GM15510 (cell line): Measurements from ENCODE around the gene AGPAT1.

ENCODE experiments used
- POLR2A ChIP-seq: IDR thresholded peaks from 3 replicates; pipeline ENCODE4 v1.6.1; 2011; ENCODE audit warnings: borderline replicate concordance; ENCODE audit not compliant: insufficient read length; ENCODE audit errors: extremely low read depth

The AGPAT1 gene, protein sequence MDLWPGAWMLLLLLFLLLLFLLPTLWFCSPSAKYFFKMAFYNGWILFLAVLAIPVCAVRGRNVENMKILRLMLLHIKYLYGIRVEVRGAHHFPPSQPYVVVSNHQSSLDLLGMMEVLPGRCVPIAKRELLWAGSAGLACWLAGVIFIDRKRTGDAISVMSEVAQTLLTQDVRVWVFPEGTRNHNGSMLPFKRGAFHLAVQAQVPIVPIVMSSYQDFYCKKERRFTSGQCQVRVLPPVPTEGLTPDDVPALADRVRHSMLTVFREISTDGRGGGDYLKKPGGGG

DNA sequence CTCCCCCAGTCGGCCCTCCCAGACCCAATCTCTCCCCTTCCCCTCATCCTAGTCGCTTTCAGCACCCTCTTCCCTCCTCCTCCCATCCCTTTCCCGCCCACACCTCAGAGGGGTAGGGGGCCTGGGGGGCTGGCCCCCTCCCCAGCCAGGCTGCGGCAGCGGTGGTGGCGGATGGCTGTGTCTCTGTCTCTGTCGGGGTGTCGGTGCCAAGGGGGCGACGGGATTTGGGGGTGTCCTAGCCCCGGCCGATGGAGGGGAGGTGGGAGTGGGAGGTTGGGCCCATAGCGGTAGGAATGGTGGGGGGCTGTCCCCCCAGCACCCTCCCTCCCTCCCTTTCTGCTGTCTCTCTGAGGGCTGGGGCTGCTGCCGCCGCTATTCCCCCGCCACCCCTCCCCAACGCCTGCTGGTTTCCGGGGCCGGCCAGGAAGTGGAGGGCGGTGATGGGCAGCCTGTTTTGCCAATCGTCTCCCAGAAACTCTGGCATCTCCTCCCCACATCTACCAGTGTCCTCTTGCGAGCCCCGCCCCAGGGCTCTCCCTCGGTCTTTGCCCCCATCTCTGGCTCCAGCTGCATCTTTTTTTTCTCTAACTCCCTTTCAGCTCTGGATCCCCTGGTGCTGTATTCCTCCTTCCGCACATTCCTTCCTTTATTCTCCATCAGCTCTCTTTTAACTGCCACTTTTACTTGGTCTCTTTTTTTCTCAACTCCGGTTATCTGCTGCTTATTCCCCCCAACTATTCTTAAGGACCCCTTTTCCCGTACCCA, at the start of gene AGPAT1:
Gene AGPAT1, minus strand, starts transcription at position 374 of the 765 bp plus-strand sequence. CDS start 4,588 bp downstream, outside the sequence.
- TF ChIP-seq POLR2A = peak; percentile 72

DNA sequence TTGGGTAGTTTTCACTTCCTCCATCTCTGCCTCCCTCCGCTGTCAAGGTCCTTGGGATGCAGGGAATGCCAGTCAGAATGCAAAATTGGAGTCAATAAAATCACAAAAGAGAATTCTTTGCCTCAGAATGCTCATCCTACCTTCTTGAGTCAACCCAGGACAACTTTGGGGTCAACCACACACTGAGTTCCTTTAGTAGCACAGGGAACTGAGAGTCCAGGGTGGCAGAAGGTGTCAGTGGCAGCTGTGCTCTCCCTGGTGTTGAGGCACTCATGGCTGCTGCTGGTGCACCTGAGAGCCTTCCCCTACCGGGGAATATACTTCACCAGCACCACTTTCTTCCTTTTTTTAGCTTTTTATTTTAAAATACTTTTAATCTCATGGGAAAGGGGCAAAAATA, 48.8 kb upstream of the AGPAT1 start:
- no peak for TF ChIP-seq POLR2A

DNA sequence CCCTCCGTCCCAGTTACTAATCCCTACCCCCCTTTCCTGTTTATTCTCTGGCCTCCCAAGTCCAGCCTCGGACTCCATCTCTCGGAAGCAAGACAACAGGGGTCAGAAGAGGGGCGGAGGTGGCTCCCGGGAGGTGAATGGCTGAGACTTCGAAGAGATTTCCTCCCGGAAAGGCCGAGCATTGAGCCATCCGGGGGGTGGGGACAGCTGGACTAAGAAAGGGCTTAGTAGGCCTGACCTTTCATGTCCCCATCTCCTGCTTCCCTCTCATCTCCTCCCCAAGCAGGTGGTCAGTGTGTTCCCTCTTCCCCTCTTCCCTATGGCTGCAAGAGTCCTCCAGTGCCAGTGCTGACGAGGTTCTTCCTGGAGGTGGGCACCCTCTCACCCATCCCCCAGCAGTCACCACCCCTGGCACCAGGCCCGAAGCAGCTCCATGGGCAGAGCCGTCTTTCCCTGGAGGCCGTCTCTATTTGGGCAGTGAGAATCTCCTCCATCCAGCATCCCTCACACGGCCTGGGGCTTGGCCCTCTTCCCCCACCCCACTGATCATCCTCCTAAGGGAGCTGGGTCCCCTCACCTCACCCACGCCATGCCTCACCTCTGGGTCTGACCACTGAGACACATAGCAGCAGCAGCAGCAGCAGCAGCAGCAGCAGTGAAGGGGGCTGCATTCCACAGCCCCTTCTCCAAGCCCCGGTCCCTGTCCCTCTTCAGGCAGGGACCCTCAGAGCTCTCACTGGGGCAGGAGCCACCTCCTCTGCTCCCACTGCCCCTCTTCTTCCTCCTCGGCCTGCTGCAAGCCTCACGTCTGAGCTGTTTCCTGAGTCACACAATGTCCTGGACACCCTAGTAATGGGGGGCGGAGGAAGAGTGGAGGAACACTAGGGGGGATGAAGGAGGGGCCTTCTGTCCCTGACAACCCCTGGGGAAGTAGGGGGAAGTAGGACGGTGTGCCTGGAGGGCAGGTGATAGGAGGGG, 47.7 kb upstream of the AGPAT1 start, which contains the start of gene NOTCH4:
Gene NOTCH4, minus strand, starts transcription at position 810 of the 978 bp plus-strand sequence. Its CDS starts 139 bp downstream, at position 671.
- TF ChIP-seq POLR2A = no peak

DNA sequence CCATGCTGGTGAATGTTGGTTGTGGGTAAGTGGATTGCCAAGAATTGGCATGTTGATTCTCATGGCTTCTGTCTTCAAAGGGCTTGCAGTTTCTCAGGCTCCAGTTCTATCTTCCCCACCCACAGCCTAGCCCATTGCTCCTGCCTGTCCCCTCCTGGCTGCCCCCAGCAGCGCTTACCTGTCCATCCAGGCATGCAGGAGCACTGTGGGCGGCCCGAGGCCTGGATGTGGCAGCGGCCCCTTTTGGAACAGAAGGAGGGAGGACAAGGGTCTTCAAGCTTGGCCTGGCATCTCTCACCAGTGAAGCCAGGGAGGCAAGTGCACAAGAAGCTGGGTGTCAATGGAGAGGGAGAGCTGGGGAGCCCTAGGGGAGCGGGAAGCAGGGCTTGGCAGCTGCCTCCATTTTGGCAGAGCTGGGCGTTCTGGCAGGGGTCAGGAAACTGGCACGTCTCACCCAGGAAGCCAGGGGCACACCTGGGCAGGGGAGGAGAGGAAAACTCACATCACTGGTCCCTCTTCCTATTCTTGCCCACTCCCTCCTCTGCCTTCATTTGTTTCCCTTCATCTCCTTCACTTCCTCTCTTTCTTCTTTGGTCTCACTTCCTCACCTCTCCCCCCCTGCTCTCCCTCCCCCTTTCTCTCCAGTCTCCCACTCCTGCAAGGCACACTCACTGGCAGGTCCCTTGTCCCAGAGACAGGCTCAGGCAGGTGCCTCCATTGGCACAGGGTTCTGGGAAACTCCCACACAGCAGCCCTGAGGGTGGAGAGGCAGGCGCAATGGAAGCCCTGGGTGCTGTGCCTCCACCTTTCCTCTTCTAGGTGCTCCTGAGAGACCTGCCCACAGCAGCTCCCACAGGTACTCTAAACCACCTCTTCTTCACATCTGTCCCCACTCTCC, 46.7 kb upstream of the AGPAT1 start:
- no peak for TF ChIP-seq POLR2A

DNA sequence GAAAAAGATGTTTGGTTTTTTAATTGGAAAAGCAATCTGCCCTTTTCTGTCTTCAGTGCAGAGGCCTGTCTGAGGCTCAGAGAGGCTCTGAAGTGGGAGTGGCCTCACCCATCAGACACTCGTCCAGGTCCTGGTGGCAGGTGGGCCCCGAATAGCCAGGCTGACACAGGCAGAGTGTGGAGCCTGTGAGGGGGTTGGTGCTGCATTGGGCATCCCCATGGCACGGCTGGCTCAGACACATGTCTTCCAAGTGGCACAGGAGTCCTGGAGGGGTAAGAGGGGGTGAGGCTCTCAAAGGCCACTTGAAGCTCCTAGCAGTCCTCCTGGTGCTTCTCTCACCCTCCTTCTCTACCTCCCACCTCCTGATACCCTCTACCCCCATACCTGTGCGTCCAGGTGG, 44.1 kb upstream of the AGPAT1 start:
- TF ChIP-seq POLR2A = no peak

DNA sequence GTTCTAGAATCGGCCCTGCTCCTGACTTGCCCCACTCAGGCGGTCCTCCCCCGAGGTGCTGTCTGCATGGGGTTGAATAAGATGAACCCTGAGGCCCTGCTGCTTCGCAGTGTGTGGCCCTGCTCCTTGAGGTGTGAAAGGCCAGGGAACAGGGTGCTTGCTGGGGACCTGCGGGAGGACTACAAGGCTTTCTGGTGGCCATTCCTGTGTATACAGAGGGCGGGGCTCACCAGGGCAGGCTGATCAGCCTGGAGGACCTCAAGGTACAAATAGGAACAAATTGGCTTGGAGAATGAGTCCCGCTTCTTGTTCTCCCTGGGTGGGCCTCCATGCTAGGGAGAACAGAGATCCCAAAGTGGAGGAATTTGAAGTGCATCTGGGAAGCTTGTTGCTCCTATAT, 42.3 kb upstream of the AGPAT1 start:
- TF ChIP-seq POLR2A = no peak

DNA sequence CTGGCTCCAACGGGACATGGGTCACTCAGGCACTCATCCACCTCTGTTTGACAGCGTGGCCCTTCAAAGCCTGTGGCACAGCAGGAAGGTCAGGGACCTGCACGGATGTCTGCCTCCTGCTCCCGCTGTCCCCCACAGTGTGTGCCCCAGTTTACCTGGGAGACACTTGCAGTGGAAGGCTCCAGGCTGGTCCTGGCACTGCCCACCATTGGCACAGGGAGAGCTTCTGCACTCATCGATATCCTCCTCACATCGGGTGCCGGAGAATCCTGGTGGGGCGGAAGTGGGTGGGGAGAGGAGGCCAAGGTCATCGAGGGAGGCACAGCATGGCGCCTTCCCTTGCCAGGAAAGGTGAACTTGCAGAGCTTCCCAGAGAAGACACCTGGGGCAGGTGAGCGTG, 41.1 kb upstream of the AGPAT1 start:
- TF ChIP-seq POLR2A = no peak

DNA sequence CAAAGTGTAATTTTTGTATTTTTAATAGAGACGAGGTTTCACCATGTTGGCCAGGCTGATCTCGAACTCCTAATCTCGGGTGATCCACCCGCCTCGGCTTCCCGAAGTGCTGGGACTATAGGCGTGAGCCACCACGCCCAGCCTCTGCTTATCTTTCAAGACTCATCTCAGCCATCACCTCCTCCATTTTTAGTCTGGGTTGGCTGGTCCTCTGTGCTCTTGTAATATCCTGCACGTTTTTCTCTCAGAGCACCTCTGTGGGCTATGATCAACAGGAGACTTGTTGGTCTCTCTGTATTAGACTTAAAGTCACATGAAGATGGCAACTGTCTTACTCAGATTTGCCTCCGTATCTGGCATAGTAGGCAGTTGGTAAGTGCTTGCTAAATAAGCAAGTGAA, 40.4 kb upstream of the AGPAT1 start:
- no peak for TF ChIP-seq POLR2A

DNA sequence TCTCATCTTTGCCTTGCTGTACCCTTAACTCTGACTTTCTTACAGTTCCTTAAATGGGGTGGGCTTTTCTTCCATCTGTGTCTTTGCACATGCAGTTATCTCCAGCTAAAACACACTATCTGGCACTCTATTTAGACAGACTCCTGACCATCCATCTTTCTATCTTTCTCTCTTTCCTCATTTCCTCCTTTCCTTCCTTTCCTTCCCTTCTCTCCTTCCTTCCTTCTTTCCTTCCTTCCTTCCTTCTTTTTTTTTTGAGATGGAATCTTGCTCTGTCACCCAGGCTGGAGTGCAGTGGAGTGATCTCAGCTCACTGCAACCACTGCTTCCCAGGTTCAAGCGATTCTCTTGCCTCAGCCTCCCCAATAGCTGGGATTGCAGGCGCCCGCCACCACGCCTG, 39.7 kb upstream of the AGPAT1 start:
- no peak for TF ChIP-seq POLR2A

DNA sequence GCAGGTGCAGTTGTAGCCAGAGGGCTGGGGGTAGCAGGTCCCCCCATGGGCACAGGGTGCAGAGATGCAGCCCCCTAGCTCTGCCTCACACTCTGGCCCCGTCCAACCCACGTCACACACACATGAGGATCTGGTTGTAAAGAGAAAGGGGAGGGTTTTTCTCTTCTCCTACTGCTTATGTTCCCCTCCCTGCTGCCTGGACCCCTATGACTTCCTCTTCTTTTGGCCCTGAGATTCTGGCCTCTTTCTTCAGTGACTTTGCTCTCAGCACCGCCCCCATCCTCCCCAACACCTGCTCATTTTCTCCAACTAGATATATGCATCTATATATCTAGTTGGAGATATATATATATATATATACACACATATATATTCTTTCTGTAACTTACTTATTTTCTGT, 38.2 kb upstream of the AGPAT1 start:
- TF ChIP-seq POLR2A = no peak

DNA sequence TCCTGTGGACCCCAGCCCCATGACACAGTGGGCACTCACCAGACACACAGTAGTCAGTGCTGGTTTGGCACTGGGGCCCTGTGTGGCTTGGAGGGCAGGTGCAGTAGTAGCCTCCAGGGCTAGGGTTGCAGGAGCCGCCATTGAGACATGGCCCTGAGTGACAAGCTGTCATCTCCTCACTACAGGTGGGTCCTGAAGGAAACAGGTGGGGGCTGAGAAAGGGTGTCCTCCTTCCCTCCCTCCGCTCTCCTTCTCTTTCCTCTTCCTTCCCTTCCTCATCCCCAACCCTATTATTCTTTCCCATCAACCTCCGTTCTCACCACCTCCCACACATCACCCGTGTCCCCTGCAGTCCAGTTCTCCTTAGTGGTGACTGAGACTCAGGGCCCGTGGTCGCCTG, 37.8 kb upstream of the AGPAT1 start:
- TF ChIP-seq POLR2A = no peak

DNA sequence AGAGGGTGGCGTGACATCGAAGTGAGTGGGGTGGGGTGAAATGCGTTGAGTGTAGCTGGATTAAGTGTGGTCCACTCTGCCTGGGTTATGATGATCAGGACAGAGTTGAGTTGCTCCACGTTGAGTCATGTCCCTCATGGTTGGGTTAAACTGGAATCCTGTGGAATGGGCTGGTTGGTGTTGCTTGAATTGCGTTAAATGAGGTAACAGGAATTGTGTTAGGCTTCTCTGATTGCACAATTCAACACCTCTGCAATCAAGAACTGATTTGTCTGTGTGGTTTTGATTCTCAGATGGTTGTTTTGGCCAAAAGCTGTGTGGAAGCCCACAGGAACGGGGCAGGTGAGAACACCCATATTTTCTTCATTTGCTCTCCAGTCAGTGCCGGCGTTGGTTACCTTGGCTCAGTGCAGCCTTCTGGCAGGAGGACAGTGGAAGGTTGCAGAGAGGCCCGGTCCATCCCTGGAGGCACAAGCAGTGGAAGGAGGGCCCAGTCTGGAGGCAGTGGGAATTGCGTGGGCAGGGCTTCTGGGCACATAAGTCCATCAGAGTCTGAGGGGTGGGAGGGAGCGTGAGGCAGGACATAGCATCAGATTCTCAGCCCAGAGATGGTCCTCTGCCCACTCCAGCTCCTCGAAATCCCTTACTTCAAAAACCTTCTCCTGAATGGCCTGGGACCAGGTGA, 36.3 kb upstream of the AGPAT1 start:
- no peak for TF ChIP-seq POLR2A

DNA sequence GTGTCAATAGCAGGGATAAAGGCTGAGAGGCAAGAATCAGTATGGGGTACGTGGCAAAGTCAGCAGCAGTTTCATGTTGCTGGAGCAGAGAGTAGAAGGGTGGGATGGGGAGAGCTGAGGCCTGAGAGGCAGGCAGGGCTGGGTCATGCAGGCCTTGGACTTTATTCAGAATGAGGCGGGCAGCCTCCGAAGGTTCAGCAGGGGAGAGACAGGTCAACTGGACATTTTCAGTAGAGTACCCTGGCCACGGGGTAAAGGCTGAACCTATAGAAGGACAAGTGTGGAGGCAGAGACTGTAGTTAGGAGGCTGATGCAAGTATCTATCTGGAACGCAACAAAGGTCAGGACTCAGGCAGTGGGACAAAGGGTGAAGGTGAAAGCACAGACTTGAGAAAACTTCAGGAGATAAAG, 34.3 kb upstream of the AGPAT1 start:
- no peak for TF ChIP-seq POLR2A
